OCI-LY7 (cell line): ENCODE measurements around the gene MCL1. TPM values are rescaled to one million over a fixed set of nuclear protein-coding genes. Genes with fewer than 3 reads are reported as not detected.

Source experiments
- BruUV-seq: library from RNA; stranded (reverse); fragments of 400-500 nt; replicated peaks from 2 replicates; lab custom pipeline; 2021; lab: Mats Ljungman, UMichigan
- CTCF ChIA-PET: fragments of 300-600 bp; sonication (Branson Sonifier 250); formaldehyde crosslinking; loops from one replicate; lab custom pipeline; 2022; ENCODE audit warnings: antibody characterized with exemption; ENCODE audit not compliant: unreplicated experiment; lab: Charles Lee
- POLR2A ChIA-PET: fragments of 300-600 bp; sonication (Branson Sonifier 250); formaldehyde crosslinking; loops from one replicate; lab custom pipeline; 2022; ENCODE audit warnings: antibody characterized with exemption; lab: Charles Lee
- DNase-seq: peaks from one replicate; pipeline ENCODE4 v3.0.0-alpha.2; 2015; ENCODE audit warnings: low spot score
- H2AFZ ChIP-seq: fragments of 200-600 bp; sonication (generic), shearing (Covaris generic); 2 replicates; pipeline ENCODE4 v1.6.1; 2014; ENCODE audit warnings: mild to moderate bottlenecking, antibody characterized with exemption, low read length, moderate library complexity
- H3K27ac ChIP-seq: fragments of 200-600 bp; sonication (generic); 2 replicates; pipeline ENCODE4 v1.5.1; 2014; ENCODE audit warnings: mixed run types, low read depth, mild to moderate bottlenecking, moderate library complexity, low read length, inconsistent platforms; ENCODE audit not compliant: poor library complexity, severe bottlenecking
- H3K36me3 ChIP-seq: fragments of 200-600 bp; sonication (generic); 2 replicates; pipeline ENCODE4 v1.6.1; 2014; ENCODE audit warnings: mild to moderate bottlenecking, antibody characterized with exemption, low read length, moderate library complexity, mixed read lengths; ENCODE audit not compliant: insufficient read depth
- H3K4me1 ChIP-seq: fragments of 200-600 bp; sonication (generic); 2 replicates; pipeline ENCODE4 v1.5.1; 2014; ENCODE audit warnings: mild to moderate bottlenecking, low read length; ENCODE audit not compliant: insufficient read depth, poor library complexity, severe bottlenecking
- H3K4me2 ChIP-seq: fragments of 200-600 bp; sonication (generic); 2 replicates; pipeline ENCODE4 v1.6.1; 2014; ENCODE audit warnings: mild to moderate bottlenecking, low read length
- H3K4me3 ChIP-seq: fragments of 200-600 bp; sonication (generic); 2 replicates; pipeline ENCODE4 v1.5.1; 2014; ENCODE audit warnings: mild to moderate bottlenecking, low read depth, low read length; ENCODE audit not compliant: poor library complexity, severe bottlenecking
- H3K79me2 ChIP-seq: fragments of 200-600 bp; sonication (generic); 2 replicates; pipeline ENCODE4 v1.6.1; 2016; ENCODE audit warnings: low read depth, mild to moderate bottlenecking, low read length, moderate library complexity, mixed read lengths; ENCODE audit not compliant: insufficient read depth
- H3K9me2 ChIP-seq: fragments of 200-600 bp; sonication (generic); 2 replicates; pipeline ENCODE4 v1.6.1; 2016; ENCODE audit warnings: mild to moderate bottlenecking, low read length, mixed read lengths; ENCODE audit not compliant: insufficient read depth
- H3K9me3 ChIP-seq: fragments of 200-600 bp; sonication (generic); 2 replicates; pipeline ENCODE4 v1.6.1; 2014; ENCODE audit warnings: mild to moderate bottlenecking, mixed run types, low read length, mixed read lengths
- H4K20me1 ChIP-seq: fragments of 200-600 bp; sonication (generic); 2 replicates; pipeline ENCODE4 v1.6.1; 2014; ENCODE audit warnings: mild to moderate bottlenecking, antibody characterized with exemption, low read length, moderate library complexity, mixed read lengths; ENCODE audit not compliant: insufficient read depth
- EZH2phosphoT487 ChIP-seq: fragments of 200-600 bp; sonication (generic); IDR thresholded peaks from 2 replicates; pipeline ENCODE4 v1.6.1; 2018; ENCODE audit warnings: low read depth, borderline replicate concordance, mild to moderate bottlenecking, mixed run types, antibody characterized with exemption, low read length, moderate library complexity, mixed read lengths
- intact Hi-C: fragments of 100-400 bp; cut with micrococcal nuclease; formaldehyde crosslinking; loops from one replicate; pipeline ENCODE4 v1.10.0; 2022; ENCODE audit not compliant: unreplicated experiment
- total RNA-seq, 2 experiments: library from RNA; depleted of rRNA in 1 of 2; stranded (reverse); fragments of >200 nt in 1 of 2; shearing (Covaris generic) in 1 of 2; gene quantifications; 2 replicates each; pipeline ENCODE4 v1.2.3, GENCODE V29; 2014 to 2022
- TF ChIP-seq, protein P1 (sequence below): fragments of 200-600 bp; sonication (generic); conservative IDR thresholded peaks from 2 replicates; pipeline ENCODE4 v1.5.1; 2014; ENCODE audit warnings: mild to moderate bottlenecking, antibody characterized with exemption, low read length, moderate library complexity, mixed read lengths

The MCL1 gene
- total RNA-seq, 2 experiments from 2014 or later = 102 to 157 TPM

DNA sequence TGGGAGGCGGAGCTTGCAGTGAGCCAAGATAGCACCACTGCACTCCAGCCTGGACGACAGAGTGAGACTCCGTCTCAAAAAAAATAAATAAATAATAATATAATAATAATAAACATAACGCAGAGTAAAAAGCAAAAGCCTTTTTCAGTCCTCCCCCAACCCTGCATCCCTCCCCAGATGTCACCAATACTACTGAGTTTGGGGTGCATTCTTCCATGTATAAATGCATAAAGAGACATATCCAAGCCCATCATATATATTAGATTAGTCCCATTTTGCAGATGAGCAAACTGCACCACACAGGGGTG lies 31.1 kb downstream of the MCL1 start:
- intact Hi-C loops = no loop called here
- Histone ChIP-seq H2AFZ (peak overlapping the region; percentile 69; the same call in 1 of the 2 replicates), H3K9me3 (no peaks in the 10 kb centered on the region), H3K79me2 (no peaks in the 10 kb centered on the region), H4K20me1 (no peaks in the 10 kb centered on the region), H3K4me3 (peak overlapping the region; percentile 65), H3K9me2 (no peaks in the 10 kb centered on the region), H3K4me2 (peak overlapping the region; percentile 95), H3K36me3 (no peaks in the 10 kb centered on the region), H3K27ac (no peak overlapping the region), H3K4me1 (peaks cover 9% of the 10 kb centered on the region)
- ChIA-PET POLR2A (interaction anchor here (0.5 kb wide), 1 partner anchor 9 kb away, joined by 3 read pairs; no protein-coding TSS in a partner anchor), CTCF (no interaction called here)
- DNase-seq = no peak
- BruUV-seq = no TSS peak
- TF ChIP-seq, protein P1, sequence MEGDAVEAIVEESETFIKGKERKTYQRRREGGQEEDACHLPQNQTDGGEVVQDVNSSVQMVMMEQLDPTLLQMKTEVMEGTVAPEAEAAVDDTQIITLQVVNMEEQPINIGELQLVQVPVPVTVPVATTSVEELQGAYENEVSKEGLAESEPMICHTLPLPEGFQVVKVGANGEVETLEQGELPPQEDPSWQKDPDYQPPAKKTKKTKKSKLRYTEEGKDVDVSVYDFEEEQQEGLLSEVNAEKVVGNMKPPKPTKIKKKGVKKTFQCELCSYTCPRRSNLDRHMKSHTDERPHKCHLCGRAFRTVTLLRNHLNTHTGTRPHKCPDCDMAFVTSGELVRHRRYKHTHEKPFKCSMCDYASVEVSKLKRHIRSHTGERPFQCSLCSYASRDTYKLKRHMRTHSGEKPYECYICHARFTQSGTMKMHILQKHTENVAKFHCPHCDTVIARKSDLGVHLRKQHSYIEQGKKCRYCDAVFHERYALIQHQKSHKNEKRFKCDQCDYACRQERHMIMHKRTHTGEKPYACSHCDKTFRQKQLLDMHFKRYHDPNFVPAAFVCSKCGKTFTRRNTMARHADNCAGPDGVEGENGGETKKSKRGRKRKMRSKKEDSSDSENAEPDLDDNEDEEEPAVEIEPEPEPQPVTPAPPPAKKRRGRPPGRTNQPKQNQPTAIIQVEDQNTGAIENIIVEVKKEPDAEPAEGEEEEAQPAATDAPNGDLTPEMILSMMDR = no peak
- no peak for TF ChIP-seq EZH2phosphoT487

DNA sequence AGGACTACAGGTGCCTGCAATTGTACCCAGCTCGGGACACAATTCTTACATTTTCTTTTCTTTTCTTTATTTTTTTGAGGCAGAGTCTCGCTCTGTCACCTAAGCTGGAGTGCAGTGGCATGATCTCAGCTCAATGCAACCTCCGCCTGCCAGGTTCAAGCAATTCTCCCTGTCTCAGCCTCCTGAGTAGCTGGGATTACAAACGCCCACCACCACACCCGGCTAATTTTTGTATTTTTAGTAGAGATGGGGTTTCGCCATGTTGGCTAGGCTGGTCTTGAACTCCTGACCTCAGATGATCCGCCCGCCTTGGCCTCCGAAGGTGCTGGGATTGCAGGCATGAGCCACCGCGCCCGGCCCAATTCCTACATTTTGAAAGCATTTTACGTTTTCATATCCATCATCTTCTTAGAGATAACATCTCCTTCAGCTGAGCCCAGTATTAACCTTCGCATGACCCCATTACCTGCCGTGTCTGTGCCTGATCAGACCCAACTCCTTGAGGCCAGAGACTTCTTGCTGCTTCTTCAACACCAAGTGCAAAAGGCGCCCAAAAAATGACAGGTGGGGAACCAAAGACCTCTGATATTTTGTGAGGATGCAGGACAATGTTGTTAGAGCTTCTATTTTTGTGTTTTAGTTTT lies 33.0 kb downstream of the MCL1 start:
- Histone ChIP-seq H3K4me3 (no peak overlapping the region), H3K27ac (no peak overlapping the region), H3K79me2 (no peaks in the 10 kb centered on the region), H2AFZ (no peak overlapping the region), H3K36me3 (no peaks in the 10 kb centered on the region), H3K4me2 (no peak overlapping the region), H4K20me1 (no peaks in the 10 kb centered on the region), H3K4me1 (peaks cover 9% of the 10 kb centered on the region), H3K9me2 (no peaks in the 10 kb centered on the region), H3K9me3 (no peaks in the 10 kb centered on the region)
- DNase-seq = no peak
- TF ChIP-seq, protein P1 = no peak
- no peak for TF ChIP-seq EZH2phosphoT487
- ChIA-PET CTCF (no interaction called here), POLR2A (interaction anchor here (0.5 kb wide), 1 partner anchor 168 kb away, joined by 3 read pairs; no protein-coding TSS in a partner anchor)
- BruUV-seq = no TSS peak
- intact Hi-C loops = no loop called here

DNA sequence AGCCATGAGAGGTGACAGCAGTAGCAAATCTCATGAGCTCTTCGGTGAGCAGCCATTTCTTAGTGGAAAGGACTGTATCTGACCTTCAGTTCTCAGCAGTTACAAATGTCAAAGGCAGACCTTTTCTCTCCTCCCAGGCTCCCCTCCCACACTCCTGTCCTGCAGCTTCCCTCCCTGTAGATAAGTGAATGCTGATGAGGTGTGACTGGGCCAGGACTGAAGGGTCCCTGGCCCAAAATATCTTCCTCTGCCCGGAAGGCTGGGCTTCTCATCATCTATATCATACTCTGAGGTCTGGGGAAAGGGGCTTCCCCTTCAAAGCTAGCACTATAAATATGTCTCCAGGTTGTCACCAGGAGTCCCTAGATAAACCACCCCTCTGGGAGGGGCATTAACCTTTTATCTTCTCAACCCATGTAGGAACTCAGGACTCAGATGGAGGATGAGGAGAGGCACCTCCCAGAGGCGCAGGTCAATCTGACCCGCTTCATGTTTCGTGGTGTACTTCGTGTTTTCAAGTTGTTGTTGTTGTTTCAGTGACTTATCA lies 33.9 kb downstream of the MCL1 start:
- Histone ChIP-seq H3K9me2 (no peaks in the 10 kb centered on the region), H3K36me3 (no peaks in the 10 kb centered on the region), H3K4me2 (no peak overlapping the region), H3K27ac (no peak overlapping the region), H3K4me3 (no peak overlapping the region), H4K20me1 (no peaks in the 10 kb centered on the region), H3K79me2 (no peaks in the 10 kb centered on the region), H3K4me1 (peaks cover 9% of the 10 kb centered on the region), H2AFZ (no peak overlapping the region), H3K9me3 (no peaks in the 10 kb centered on the region)
- no peak for DNase-seq
- intact Hi-C loops = no loop called here
- CTCF ChIA-PET = no interaction called here
- BruUV-seq = no TSS peak
- POLR2A ChIA-PET = interaction anchor here (0.6 to 0.7 kb wide), 4 partner anchors 12 to 516 kb away, joined by 3 to 8 read pairs (median 4); no protein-coding TSS in a partner anchor
- no peak for TF ChIP-seq EZH2phosphoT487
- TF ChIP-seq, protein P1 = no peak
